HG03439 (cell line): Measurements from ENCODE around the gene PLA2G4E.

Experiments
- ATAC-seq: cut with Tn5 transposase; IDR thresholded peaks from one replicate; pipeline ENCODE4 v1.9.1; 2021; ENCODE audit warnings: mild to moderate bottlenecking, moderate library complexity; ENCODE audit not compliant: unreplicated experiment

Gene PLA2G4E

GRCh38 chr15:42021593-42021992, 751 bp upstream of the PLA2G4E start:
- ATAC-seq, result no peak

GRCh38 chr15:42018306-42019224, 2.3 kb downstream of the PLA2G4E start:
- ATAC-seq, result no peak

- no peak for ATAC-seq
Observed at GRCh38 chr15:42016971-42017370, 3.9 kb downstream of the PLA2G4E start.

GRCh38 chr15:42014406-42014805, 6.4 kb downstream of the PLA2G4E start:
- no peak for ATAC-seq

GRCh38 chr15:42012928-42013482, 7.8 kb downstream of the PLA2G4E start:
- ATAC-seq, result no peak

GRCh38 chr15:42012241-42012640, 8.6 kb downstream of the PLA2G4E start:
- no peak for ATAC-seq

GRCh38 chr15:42011074-42011473, 9.8 kb downstream of the PLA2G4E start:
- ATAC-seq, result no peak

- ATAC-seq, result peak; percentile 42
Observed at GRCh38 chr15:42010434-42010833, 10.4 kb downstream of the PLA2G4E start.

- ATAC-seq, result no peak
Observed at GRCh38 chr15:42009474-42009873, 11.4 kb downstream of the PLA2G4E start.

GRCh38 chr15:42009022-42009421, 11.8 kb downstream of the PLA2G4E start:
- ATAC-seq, result no peak

- ATAC-seq, result no peak
Observed at GRCh38 chr15:42007386-42007785, 13.5 kb downstream of the PLA2G4E start.

GRCh38 chr15:42002333-42002732, 18.5 kb downstream of the PLA2G4E start:
- ATAC-seq, result no peak

- no peak for ATAC-seq
Observed at GRCh38 chr15:42001236-42001635, 19.6 kb downstream of the PLA2G4E start.

- no peak for ATAC-seq
Observed at GRCh38 chr15:41999290-42000285, 21.3 kb downstream of the PLA2G4E start.

- no peak for ATAC-seq
Observed at GRCh38 chr15:41997845-41998244, 23.0 kb downstream of the PLA2G4E start.

GRCh38 chr15:41996921-41997592, 23.8 kb downstream of the PLA2G4E start:
- ATAC-seq, result no peak

- no peak for ATAC-seq
Observed at GRCh38 chr15:41996376-41996775, 24.5 kb downstream of the PLA2G4E start.

- no peak for ATAC-seq
Observed at GRCh38 chr15:41995476-41995855, 25.4 kb downstream of the PLA2G4E start.

GRCh38 chr15:41994772-41995475, 25.9 kb downstream of the PLA2G4E start:
- ATAC-seq, result no peak

GRCh38 chr15:41994171-41994650, 26.6 kb downstream of the PLA2G4E start:
- ATAC-seq, result no peak
